Brain microvascular endothelial cell (primary cell): ENCODE data around the gene MAGI1.
A peak's percentile ranks its signal among the peaks of the same experiment; 100 is the strongest.

ENCODE experiments used
- DNase-seq: peaks from one replicate; pipeline ENCODE4 v3.0.0-alpha.2; 2020
- H3K27ac ChIP-seq: fragments of 250-450 bp; sonication (Bioruptor Pico); 2 replicates; pipeline ENCODE4 v1.5.1; 2020; ENCODE audit warnings: mild to moderate bottlenecking, moderate library complexity
- H3K27me3 ChIP-seq: fragments of 250-450 bp; sonication (Bioruptor Pico); replicated peaks from 2 replicates; pipeline ENCODE4 v1.5.1; 2020; ENCODE audit warnings: mild to moderate bottlenecking
- H3K36me3 ChIP-seq: fragments of 250-450 bp; sonication (Bioruptor Pico); replicated peaks from 2 replicates; pipeline ENCODE4 v1.5.1; 2020; ENCODE audit warnings: mild to moderate bottlenecking
- H3K4me3 ChIP-seq: 2 replicates; pipeline ENCODE4 v1.5.1; 2011; ENCODE audit warnings: low read depth, mild to moderate bottlenecking, control low read depth, low read length, moderate library complexity
- CTCF ChIP-seq: IDR thresholded peaks from 2 replicates; pipeline ENCODE4 v1.5.1; 2011; ENCODE audit warnings: low read depth, mild to moderate bottlenecking, moderate library complexity, low read length, control low read depth, inconsistent platforms; ENCODE audit errors: missing control alignments
- in situ Hi-C: cut with HindIII; loops from 2 replicates; pipeline ENCODE4 v1.10.0; 2017; ENCODE audit warnings: low sequenced_read_pairs, low pct_ligation_motif_present

MAGI1 gene

DNA sequence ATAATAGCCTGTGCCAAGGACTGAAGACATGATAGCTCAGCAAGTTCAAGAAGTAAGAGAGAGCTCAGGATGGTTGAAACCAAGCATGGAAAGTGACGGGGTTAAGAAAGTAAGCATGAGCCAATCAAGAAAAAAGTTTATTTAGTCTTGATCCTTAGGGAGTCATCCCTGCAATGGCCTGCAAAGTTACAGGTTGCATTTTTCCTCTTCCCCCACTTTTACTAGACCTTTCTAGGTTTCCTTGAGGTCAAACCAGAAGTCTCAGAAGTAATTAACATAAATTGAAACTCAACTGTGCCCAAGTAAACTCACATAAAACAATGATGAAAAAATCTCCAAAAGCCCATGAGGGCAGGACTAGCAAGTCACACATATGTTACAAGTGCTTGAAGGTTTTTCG, 250.9 kb downstream of the MAGI1 start:
- Histone ChIP-seq H3K27ac (no peak overlapping the region), H3K27me3 (no peaks in the 10 kb centered on the region), H3K4me3 (no peak overlapping the region), H3K36me3 (no peaks in the 10 kb centered on the region)
- in situ Hi-C loops: no loop called here
- TF ChIP-seq CTCF: no peak
- DNase-seq: no peak

GRCh38 chr3:65787340-65787739, 251.4 kb downstream of the MAGI1 start:
- H3K4me3 ChIP-seq: no peak overlapping the region
- H3K27me3 ChIP-seq: no peaks in the 10 kb centered on the region
- DNase-seq: no peak
- H3K36me3 ChIP-seq: no peaks in the 10 kb centered on the region
- H3K27ac ChIP-seq: no peak overlapping the region
- in situ Hi-C loops: no loop called here
- TF ChIP-seq CTCF: no peak

- no peak for DNase-seq
- H3K4me3 ChIP-seq: no peak overlapping the region
- H3K36me3 ChIP-seq: no peaks in the 10 kb centered on the region
- in situ Hi-C loops: no loop called here
- no peak overlapping the region for H3K27ac ChIP-seq
- TF ChIP-seq CTCF: no peak
- H3K27me3 ChIP-seq: no peaks in the 10 kb centered on the region
Observed at GRCh38 chr3:65786890-65787289, 251.8 kb downstream of the MAGI1 start.

DNA sequence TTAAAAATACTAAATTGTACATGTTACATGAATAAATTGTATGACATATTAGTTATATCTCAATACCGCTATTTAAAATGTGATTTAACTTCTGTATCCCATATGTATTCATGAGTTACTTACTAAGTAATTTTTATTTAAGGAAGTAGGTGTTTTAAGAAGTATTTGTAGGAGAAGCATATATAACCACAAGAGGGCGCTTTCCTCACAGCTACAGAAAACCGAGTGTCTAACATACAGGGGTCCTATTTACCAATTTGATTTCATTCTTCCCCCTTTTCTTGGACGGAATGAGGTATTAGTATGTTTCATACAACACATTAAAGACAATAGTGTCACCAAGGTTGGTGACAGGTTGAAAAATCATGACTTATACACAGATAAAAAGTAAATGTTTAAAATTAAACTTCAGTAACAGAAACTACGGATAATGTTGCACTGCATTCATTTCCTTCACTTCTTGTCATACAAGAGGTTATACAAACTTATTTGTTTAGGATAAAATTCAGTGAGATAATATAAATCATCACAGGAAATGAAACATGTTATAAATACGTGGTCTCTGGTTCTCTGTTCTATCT, 253.6 kb downstream of the MAGI1 start:
- Histone ChIP-seq H3K36me3 (no peaks in the 10 kb centered on the region), H3K27ac (no peak overlapping the region), H3K27me3 (no peaks in the 10 kb centered on the region), H3K4me3 (no peak overlapping the region)
- TF ChIP-seq CTCF: peak; percentile 60
- peak; percentile 39 for DNase-seq
- in situ Hi-C loops: no loop called here

- Histone ChIP-seq H3K27ac (no peak overlapping the region), H3K27me3 (no peaks in the 10 kb centered on the region), H3K4me3 (no peak overlapping the region), H3K36me3 (no peaks in the 10 kb centered on the region)
- no peak for TF ChIP-seq CTCF
- in situ Hi-C loops: no loop called here
- no peak for DNase-seq
Observed at GRCh38 chr3:65783117-65783516, 255.6 kb downstream of the MAGI1 start.

DNA sequence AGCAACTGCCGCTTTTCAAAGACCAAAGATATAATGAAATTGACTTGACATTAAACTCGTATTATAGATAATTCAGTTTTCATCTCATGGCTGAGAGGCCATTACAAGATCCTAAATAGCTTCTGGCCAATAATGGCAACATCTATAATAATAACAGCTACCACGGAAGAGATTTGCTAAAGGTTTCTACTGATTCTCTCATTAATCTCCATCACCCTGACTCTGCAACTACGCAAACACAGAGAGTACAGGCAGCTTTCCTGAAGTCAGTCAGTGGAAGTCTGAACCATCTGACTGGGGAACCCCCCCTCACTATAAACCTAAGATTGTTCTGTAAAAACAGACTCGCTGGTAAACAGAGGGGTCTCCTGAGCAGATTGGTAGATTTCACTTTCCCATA, 257.1 kb downstream of the MAGI1 start:
- TF ChIP-seq CTCF: no peak
- Histone ChIP-seq H3K27me3 (no peaks in the 10 kb centered on the region), H3K27ac (no peak overlapping the region), H3K36me3 (no peaks in the 10 kb centered on the region), H3K4me3 (no peak overlapping the region)
- in situ Hi-C loops: no loop called here
- no peak for DNase-seq
